Thoracic aorta (tissue), 2 donors: ENCODE measurements around the gene CTH. TPM values are rescaled to one million over a fixed set of nuclear protein-coding genes. Genes with fewer than 3 reads are reported as not detected.

Source experiments
- ATAC-seq: fragments of 150-250 bp; one replicate; pipeline ENCODE4 v1.8.0; 2017; ENCODE audit warnings: low read depth; ENCODE audit not compliant: insufficient number of reproducible peaks, low FRiP score
- DNase-seq: peaks from one replicate; pipeline ENCODE4 v3.0.0-alpha.2; 2020; ENCODE audit warnings: low spot score
- H3K27ac ChIP-seq, 2 donors: fragments of 200-600 bp; sonication (generic); 1 replicate in 1 of 2; 2 replicates in 1 of 2; pipeline ENCODE4 v1.5.1; 2016; ENCODE audit warnings: mild to moderate bottlenecking in 2 of 2, moderate library complexity in 2 of 2
- H3K27me3 ChIP-seq: fragments of 200-600 bp; sonication (generic); replicated peaks from 2 replicates; pipeline ENCODE4 v1.6.0; 2016; ENCODE audit warnings: mild to moderate bottlenecking; ENCODE audit not compliant: insufficient read depth
- H3K36me3 ChIP-seq: fragments of 200-600 bp; sonication (generic); one replicate; pipeline ENCODE4 v1.5.1; 2016
- H3K4me1 ChIP-seq, 2 donors: fragments of 200-600 bp; sonication (generic); 1 replicate in 1 of 2; 2 replicates in 1 of 2; pipeline versions ENCODE4 v1.5.1 to v1.6.0; 2016; ENCODE audit warnings: low read depth in 2 of 2, mild to moderate bottlenecking in 1 of 2; ENCODE audit not compliant: control insufficient read depth in 1 of 2
- H3K4me3 ChIP-seq: fragments of 200-600 bp; sonication (generic); 2 replicates; pipeline ENCODE4 v1.5.1; 2016; ENCODE audit warnings: mild to moderate bottlenecking
- H3K9me3 ChIP-seq: fragments of 200-600 bp; sonication (generic); 2 replicates; pipeline ENCODE4 v1.5.1; 2016
- total RNA-seq, 2 donors: library from RNA; depleted of rRNA; stranded (reverse); fragments of >200 nt; gene quantifications; one replicate each; pipeline versions ENCODE4 v1.1.0 to v1.2.3, GENCODE V29; 2016
- TF ChIP-seq, protein P1 (sequence below): fragments of 200-600 bp; sonication (generic); IDR thresholded peaks from one replicate; pipeline ENCODE4 v1.5.1; 2019; ENCODE audit warnings: antibody characterized with exemption

CTH gene
- total RNA-seq, 2 donors from 2014 or later: 0.81 to 4.4 TPM

DNA sequence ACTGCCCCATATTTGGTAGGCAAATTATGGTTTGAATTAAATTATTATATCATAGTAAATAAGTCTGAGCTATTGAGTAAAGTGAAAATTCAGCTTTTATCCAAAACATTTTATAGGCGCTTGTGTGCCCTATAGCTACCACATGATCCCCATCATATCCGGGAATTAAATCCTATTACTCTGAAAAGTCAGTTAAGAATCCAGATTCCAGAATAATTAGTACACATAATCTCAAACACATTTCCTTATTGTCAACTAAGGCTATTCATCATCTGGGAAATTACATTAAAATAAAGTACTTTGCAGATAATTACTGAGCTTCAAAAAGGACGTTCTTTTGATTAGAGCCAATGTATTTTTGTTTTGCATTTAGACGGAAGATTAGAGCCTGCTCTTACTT, 72.3 kb downstream of the CTH start:
- ATAC-seq (no peak), DNase-seq (no peak)
- H3K4me1 ChIP-seq: no peaks in the 10 kb centered on the region
- no peaks in the 10 kb centered on the region for H3K36me3 ChIP-seq
- H3K4me3 ChIP-seq: no peak overlapping the region
- TF ChIP-seq, protein P1, sequence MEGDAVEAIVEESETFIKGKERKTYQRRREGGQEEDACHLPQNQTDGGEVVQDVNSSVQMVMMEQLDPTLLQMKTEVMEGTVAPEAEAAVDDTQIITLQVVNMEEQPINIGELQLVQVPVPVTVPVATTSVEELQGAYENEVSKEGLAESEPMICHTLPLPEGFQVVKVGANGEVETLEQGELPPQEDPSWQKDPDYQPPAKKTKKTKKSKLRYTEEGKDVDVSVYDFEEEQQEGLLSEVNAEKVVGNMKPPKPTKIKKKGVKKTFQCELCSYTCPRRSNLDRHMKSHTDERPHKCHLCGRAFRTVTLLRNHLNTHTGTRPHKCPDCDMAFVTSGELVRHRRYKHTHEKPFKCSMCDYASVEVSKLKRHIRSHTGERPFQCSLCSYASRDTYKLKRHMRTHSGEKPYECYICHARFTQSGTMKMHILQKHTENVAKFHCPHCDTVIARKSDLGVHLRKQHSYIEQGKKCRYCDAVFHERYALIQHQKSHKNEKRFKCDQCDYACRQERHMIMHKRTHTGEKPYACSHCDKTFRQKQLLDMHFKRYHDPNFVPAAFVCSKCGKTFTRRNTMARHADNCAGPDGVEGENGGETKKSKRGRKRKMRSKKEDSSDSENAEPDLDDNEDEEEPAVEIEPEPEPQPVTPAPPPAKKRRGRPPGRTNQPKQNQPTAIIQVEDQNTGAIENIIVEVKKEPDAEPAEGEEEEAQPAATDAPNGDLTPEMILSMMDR: no peak
- H3K27me3 ChIP-seq: no peaks in the 10 kb centered on the region
- H3K27ac ChIP-seq: no peak overlapping the region
- no peaks in the 10 kb centered on the region for H3K9me3 ChIP-seq

DNA sequence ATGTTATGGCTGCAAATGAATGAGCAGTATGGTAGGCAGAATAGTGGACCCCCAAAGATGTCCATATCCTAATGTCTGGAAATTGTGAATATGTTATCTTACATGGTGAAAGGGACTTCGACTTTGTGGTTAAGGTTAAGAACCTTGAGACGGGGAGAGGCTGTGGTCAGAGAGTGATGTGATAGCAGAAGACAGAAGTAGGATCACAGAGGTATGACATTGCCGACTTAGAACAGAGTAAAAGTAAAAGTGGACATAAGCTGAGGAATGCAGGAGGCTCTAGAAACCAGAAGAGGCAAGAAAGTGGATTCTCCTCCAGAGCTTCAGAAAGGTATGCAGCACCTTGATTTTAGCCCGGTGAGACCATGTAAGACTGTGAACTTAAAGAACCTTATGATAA, 74.6 kb downstream of the CTH start:
- DNase-seq: no peak
- TF ChIP-seq, protein P1: no peak
- no peaks in the 10 kb centered on the region for H3K36me3 ChIP-seq

DNA sequence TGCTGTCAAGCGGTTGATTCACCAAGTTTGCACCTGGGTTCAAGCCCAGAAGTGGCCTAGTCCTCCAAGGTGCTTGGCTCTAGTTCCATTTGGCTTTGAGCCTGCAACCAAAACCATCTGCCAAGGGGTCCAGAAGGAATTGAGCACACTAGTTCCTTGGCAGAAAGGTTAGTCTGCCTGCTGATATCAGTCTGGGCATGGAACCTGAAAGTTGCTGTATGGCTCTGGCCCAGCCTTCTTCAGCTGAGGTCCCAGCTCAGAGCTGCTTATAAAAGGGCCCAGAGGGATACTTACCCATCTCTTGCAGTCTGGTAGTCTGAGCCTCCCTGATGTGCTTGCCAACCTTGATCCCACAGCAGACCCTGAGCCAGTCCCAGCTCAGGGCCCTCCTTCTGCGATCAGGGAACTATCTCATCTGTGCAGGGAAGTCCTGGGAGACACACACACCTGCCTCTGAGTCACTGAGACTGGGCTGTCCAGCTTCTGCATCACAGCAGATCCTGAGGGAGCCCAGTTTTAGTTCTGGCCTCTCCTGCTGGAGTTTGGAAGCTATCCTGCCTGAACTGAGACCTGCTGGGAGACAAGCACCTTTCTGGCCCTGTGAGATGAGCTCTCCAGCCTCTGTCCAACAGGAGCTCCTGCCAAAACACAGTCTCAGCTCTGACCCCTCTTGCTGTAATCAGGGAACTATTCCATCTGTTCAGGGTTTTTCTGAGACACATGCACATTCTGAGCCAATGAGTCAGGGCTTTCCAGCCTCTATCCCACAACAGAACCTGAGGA, 75.8 kb downstream of the CTH start:
- Histone ChIP-seq H3K4me1 (no peaks in the 10 kb centered on the region), H3K9me3 (no peaks in the 10 kb centered on the region), H3K4me3 (no peak overlapping the region), H3K36me3 (no peaks in the 10 kb centered on the region), H3K27me3 (no peaks in the 10 kb centered on the region), H3K27ac (no peak overlapping the region)
- ATAC-seq (no peak), DNase-seq (no peak)
- TF ChIP-seq, protein P1: no peak

More for the DNA sequence above, 74.6 kb downstream of the CTH start:
- H3K27me3 ChIP-seq: no peaks in the 10 kb centered on the region
- no peak for ATAC-seq
- H3K27ac ChIP-seq: no peak overlapping the region
- H3K4me1 ChIP-seq: no peaks in the 10 kb centered on the region
- no peaks in the 10 kb centered on the region for H3K9me3 ChIP-seq
- no peak overlapping the region for H3K4me3 ChIP-seq

DNA sequence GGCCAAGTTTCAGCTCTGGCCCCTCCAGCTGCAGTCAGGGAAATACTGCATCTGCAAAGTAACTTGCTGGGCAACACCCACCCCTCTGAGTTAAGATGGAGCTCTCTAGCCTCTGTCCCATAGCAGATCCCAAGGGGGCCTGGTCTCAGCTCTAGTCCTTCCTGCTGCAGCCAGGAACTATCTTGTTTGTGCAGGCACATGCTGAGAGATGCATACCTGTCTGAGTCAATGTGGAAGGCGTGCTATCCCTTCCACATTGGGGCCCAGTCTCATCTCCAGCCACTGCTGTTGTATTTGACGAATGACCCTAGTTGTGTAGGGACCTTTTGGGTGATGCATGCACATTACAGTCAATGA, 76.4 kb downstream of the CTH start:
- no peaks in the 10 kb centered on the region for H3K36me3 ChIP-seq
- H3K27me3 ChIP-seq: no peaks in the 10 kb centered on the region
- ATAC-seq (no peak), DNase-seq (no peak)
- no peak overlapping the region for H3K27ac ChIP-seq
- TF ChIP-seq, protein P1: no peak
- no peak overlapping the region for H3K4me3 ChIP-seq
- no peaks in the 10 kb centered on the region for H3K9me3 ChIP-seq
- H3K4me1 ChIP-seq: no peaks in the 10 kb centered on the region

DNA sequence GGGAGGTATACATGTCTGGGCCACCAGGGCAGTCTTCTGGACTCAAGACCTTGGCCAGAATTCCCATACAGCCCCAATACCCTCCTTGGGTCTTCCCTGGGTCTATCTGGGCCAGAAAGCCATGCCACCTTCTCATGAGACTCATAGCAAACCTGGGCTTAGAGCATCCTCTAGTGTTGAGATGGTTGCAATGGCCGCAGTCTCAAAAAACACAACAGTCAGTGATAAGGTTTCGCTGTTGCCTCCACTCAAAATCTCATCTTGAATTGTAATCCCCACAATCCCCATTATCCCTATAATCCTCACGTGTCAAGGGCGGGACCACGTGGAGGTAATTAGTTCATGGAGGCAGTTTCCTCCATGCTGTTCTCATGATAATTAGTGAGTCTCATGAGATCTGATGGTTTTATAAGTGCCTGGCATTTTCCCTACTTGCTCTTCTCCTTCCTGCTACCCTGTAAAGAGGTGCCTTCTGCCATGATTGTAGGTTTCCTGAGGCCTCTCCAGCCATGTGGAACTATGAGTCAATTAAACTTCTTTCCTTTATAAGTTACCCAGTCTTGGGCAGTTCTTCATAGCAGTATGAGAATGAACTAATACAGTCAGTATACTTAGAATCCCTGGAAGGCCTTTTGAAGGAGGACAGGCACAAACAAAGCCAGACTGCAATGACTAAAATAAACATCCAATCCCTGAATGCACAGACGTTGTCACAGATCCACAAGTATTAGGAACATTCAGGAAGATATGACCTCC, 77.0 kb downstream of the CTH start:
- Histone ChIP-seq H3K4me3 (no peak overlapping the region), H3K9me3 (no peaks in the 10 kb centered on the region), H3K36me3 (no peaks in the 10 kb centered on the region), H3K4me1 (no peaks in the 10 kb centered on the region), H3K27me3 (no peaks in the 10 kb centered on the region), H3K27ac (no peak overlapping the region)
- no peak for ATAC-seq
- TF ChIP-seq, protein P1: no peak
- DNase-seq: no peak
